ENCODE measurements around the gene NHLRC3. TPM values are rescaled to one million over a fixed set of nuclear protein-coding genes. Genes with fewer than 3 reads are reported as not detected.
A peak's percentile ranks its signal among the peaks of the same experiment; 100 is the strongest.
"Not testable (repeated sequence)": the region's sequence is repeated elsewhere in the genome, so short reads cannot be mapped to it uniquely, and the experiment has no call there.

Gene NHLRC3
- total and polyA plus RNA-seq, 8 donors: 26.2 to 75.6 (median 67.2) TPM

- Histone ChIP-seq H3K36me3 (no peaks in the 10 kb centered on the region), H3K27ac (no peak overlapping the region), H3K4me3 (no peak overlapping the region), H3K9me3 (no peaks in the 10 kb centered on the region), H3K27me3 (no peaks in the 10 kb centered on the region), H3K4me1 (no peaks in the 10 kb centered on the region)
- DNase-seq (no peak), ATAC-seq (no peak)
- intact Hi-C loops (cut with DNase I): no loop called here
- TF ChIP-seq CTCF (IDR thresholded peaks at IDR 0.05): no peak
These were observed 39.5 kb upstream of the NHLRC3 start for GRCh38 chr13:38998739-38999138.

GRCh38 chr13:39006371-39007111 lies 31.7 kb upstream of the NHLRC3 start:
- intact Hi-C loops (cut with DNase I); DNase-seq; H3K9me3 ChIP-seq: not testable (repeated sequence)

GRCh38 chr13:39012608-39013007 lies 25.6 kb upstream of the NHLRC3 start:
- Histone ChIP-seq H3K4me3 (no peak overlapping the region), H3K9me3 (no peaks in the 10 kb centered on the region), H3K27ac (no peak overlapping the region), H3K27me3 (no peaks in the 10 kb centered on the region), H3K36me3 (peaks cover 3 to 89% of the 10 kb centered on the region in 2 donors), H3K4me1 (no peaks in the 10 kb centered on the region)
- intact Hi-C loops (cut with DNase I): no loop called here
- DNase-seq (no peak), ATAC-seq (no peak)
- TF ChIP-seq CTCF (IDR thresholded peaks at IDR 0.05): no peak

More at GRCh38 chr13:39006371-39007111, 31.7 kb upstream of the NHLRC3 start:
- H3K4me3 ChIP-seq, ATAC-seq, H3K27ac ChIP-seq, H3K4me1 ChIP-seq, H3K27me3 ChIP-seq: not testable (repeated sequence)
- peaks cover 3 to 36% of the 10 kb centered on the region in 2 donors for H3K36me3 ChIP-seq

GRCh38 chr13:39013462-39013861 lies 24.8 kb upstream of the NHLRC3 start:
- H3K27ac ChIP-seq: no peak overlapping the region
- TF ChIP-seq CTCF (IDR thresholded peaks at IDR 0.05): no peak
- H3K4me3 ChIP-seq: no peak overlapping the region
- no peak for DNase-seq
- no peaks in the 10 kb centered on the region for H3K27me3 ChIP-seq
- no peak for ATAC-seq
- peaks cover 3 to 86% of the 10 kb centered on the region in 2 donors for H3K36me3 ChIP-seq
- no peaks in the 10 kb centered on the region for H3K4me1 ChIP-seq
- intact Hi-C loops (cut with DNase I): no loop called here
- no peaks in the 10 kb centered on the region for H3K9me3 ChIP-seq

- peaks cover 0 to 77% of the 10 kb centered on the region in 2 donors for H3K36me3 ChIP-seq
- no peak overlapping the region for H3K27ac ChIP-seq
- intact Hi-C loops (cut with DNase I): no loop called here
- no peak for DNase-seq
- no peak for TF ChIP-seq CTCF (IDR thresholded peaks at IDR 0.05)
- no peaks in the 10 kb centered on the region for H3K27me3 ChIP-seq
- ATAC-seq: no peak
- no peaks in the 10 kb centered on the region for H3K4me1 ChIP-seq
- no peaks in the 10 kb centered on the region for H3K9me3 ChIP-seq
- no peak overlapping the region for H3K4me3 ChIP-seq
These were observed 22.2 kb upstream of the NHLRC3 start for GRCh38 chr13:39016087-39016486.

GRCh38 chr13:39016787-39017186 lies 21.5 kb upstream of the NHLRC3 start:
- no peaks in the 10 kb centered on the region for H3K9me3 ChIP-seq
- H3K27me3 ChIP-seq: no peaks in the 10 kb centered on the region
- no peak for DNase-seq
- no peak overlapping the region for H3K4me3 ChIP-seq
- no peaks in the 10 kb centered on the region for H3K4me1 ChIP-seq
- H3K27ac ChIP-seq: no peak overlapping the region
- peaks cover 0 to 77% of the 10 kb centered on the region in 2 donors for H3K36me3 ChIP-seq
- peak; percentile 57 for ATAC-seq
- peak in 1 of 2 donors; percentile 18 for TF ChIP-seq CTCF (IDR thresholded peaks at IDR 0.05)
- intact Hi-C loops (cut with DNase I): no loop called here

Measured in left lung (tissue), 10 donors.